IPS-NIHi7 (cell line): Measurements from ENCODE around the gene TPM3.
"Not testable (repeated sequence)": the region's sequence is repeated elsewhere in the genome, so short reads cannot be mapped to it uniquely, and the experiment has no call there.

Source experiments
- DNase-seq: peaks from one replicate; pipeline ENCODE4 v3.0.0; 2012; ENCODE audit warnings: mixed read lengths; ENCODE audit errors: extremely low spot score

Gene TPM3

GRCh38 chr1:154191990-154192461, at the start of gene TPM3:
TPM3 (minus strand) TSS chr1:154192100; CDS start chr1:154192018, 82 bp downstream.
- no peak for DNase-seq

GRCh38 chr1:154240294-154240833, 48.5 kb upstream of the TPM3 start:
- no peak for DNase-seq

DNA sequence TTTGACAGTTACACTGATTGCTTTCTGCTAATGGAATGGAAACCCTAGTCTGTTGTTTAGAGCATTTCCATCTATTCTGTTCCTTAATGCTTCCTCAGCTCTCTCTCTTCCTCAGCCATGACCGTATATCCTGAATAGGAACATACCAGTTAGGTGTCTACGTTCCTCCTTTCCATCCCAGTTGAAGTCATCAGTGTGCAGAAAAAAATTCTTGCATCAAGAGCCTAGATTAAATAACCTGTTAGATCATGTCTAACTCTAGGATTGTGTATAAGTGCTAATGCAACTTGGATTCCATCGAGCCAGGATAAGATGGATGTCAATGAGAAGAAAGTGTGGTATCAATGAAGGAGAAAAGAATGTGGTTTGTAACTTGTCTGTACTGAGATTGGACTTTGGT, 47.6 kb upstream of the TPM3 start:
- DNase-seq: no peak

DNA sequence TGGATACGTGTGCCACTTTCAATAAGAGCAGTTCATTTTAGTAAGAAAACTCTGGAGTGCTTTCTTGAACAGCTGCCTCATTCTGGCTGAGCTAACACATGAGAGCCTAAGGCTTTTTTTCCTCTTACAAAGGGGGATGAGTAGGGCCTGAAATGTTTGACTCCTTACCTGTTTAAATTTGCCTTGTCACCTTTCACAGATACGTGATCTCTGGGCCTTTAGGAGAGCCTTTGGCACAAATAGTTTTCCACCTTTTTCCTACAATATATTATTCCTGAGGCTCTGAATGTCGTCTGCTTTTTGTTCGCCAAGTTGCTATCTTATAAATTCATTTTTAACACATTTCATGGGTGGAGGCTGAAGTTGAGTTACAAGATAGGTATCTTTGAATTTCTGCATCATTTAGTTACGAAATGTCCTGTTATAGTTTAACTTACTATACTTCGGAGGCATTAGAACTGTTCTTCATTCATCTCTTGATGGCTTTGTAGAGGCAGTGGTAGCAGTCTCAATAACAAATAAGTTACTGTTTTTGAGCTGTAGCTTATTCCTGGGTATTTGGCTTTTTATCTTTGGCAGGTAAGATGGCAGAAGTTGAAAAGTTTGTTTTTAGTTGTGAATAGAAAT, 46.1 kb upstream of the TPM3 start:
- DNase-seq: no peak

GRCh38 chr1:154237435-154237834, 45.5 kb upstream of the TPM3 start:
- no peak for DNase-seq

DNA sequence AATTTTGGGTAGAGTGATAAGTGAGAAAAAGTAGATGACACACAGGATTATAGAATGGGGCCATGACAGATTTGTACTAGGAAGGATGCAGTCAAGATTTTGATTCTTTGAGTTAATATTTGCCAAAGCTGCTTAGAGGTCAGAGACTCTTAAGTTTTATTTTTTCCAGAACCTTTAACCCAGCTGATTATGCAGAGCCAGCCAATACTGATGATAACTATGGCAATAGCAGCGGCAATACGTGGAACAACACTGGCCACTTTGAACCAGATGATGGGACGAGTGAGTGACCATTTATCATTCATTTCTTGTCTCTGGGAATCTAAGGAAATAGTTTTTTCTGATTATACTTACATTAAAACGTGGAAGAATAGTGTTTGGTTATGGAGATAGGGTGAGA, 45.0 kb upstream of the TPM3 start:
- no peak for DNase-seq

DNA sequence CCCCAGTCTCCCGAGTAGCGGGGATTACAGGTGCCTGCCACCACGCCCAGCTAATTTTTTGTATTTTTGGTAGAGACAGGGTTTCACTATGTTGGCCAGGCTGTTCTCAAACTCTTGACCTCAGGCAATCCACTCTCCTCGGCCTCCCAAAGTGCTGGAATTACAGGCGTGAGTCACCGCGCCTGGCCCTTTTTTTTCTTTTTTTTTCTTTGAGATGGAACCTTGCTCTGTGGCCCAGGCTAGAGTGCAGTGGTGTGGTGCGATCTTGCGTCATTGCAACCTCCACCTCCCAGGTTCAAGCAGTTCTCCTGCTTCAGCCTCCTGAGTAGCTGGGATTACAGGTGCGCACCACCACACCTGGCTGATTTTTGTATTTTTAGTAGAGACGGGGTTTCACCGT, 41.2 kb upstream of the TPM3 start:
- not testable (repeated sequence) for DNase-seq

DNA sequence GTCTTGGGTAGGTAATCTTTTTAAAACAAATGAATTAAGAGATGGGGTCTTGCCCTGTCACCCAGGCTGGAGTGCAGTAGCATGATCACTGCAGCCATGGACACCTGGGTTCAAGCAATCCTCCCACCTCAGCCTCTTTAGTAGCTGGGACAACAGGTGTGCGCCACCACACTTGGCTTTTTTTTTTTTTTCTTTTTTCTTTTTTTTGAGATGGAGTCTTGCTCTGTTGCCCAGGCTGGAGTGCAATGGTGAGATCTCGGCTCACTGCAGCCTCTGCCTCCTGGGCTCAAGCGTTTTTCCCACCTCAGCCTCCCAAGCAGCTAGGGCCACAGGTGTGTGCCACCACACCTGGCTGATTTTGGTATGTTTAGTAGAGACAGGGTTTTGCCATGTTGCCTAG, 39.2 kb upstream of the TPM3 start:
- DNase-seq: not testable (repeated sequence)

DNA sequence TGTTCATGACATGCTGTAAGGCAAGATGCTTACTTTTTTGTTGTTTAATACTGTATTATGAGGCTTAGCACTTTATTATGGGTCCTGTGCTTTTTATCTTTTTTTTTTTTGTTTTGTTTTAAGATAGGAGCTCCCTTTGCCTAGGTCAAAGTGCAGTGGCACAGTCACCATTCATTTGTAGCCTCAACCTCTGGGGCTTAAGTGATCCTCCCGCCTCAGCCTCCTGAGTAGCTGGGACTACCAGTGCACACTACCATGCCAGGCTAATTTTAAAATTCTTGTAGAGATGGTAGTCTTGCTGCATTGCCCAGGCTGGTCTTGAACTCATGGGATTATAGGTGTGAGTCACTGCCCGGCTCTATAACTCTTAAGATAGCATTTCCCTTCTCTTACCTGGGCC, 33.5 kb upstream of the TPM3 start:
- no peak for DNase-seq

GRCh38 chr1:154223621-154224020, 31.7 kb upstream of the TPM3 start:
- DNase-seq: no peak

DNA sequence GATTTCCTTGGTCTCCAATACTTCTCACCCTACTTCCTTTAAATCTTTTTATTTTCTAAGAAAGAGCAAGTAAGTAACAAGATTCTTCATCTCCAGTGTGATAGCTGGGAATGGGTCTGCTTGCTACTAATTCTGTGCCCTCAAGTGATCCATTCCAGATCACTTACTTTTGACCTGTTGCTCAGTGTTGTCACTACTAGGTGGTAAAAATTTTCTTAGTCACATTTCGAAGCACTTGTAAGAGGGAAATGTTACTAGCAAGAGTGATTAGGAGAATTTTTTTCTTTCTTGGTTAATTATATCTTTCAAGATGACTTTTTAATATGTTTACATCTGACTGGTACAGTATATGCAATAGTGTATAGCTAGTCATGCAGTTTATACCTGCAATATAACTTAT, 31.0 kb upstream of the TPM3 start:
- DNase-seq: no peak

GRCh38 chr1:154222518-154222917, 30.6 kb upstream of the TPM3 start:
- DNase-seq: no peak

DNA sequence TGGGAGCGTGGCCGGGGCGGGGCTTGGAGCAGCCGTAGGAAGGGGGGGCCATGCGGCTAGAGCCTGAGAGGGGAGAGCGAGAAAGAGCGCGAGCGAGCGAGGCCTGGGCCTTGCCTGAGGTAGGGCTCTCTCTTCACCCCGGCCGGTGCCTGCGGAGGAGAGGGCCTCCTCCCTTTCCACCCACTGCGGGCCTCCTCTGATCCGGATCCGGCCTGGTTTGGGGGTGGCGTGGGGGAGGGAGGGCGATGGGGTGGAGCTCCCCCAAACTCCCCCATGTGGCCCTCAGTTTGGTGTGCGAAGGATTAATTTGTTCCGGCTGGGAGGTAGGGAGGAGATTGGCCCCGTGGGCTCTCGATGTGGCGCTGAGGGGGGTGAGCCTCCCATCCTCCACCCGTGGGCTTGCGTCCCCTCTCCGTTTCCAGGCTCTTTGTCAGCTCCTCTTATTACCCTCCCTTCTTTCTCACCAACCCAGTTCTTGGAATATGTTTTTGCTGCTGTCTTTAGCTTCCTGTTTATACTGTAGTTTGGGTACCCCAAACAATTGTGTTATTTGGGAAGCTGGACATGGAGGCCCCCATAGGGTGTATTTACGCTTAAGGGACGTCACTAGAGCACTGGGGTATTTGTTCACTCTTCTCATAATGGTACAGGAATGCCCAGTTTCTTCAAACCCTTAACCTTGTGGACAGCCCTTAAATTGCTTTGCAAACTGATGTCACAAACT, 29.5 kb upstream of the TPM3 start:
- peak; percentile 25 for DNase-seq

DNA sequence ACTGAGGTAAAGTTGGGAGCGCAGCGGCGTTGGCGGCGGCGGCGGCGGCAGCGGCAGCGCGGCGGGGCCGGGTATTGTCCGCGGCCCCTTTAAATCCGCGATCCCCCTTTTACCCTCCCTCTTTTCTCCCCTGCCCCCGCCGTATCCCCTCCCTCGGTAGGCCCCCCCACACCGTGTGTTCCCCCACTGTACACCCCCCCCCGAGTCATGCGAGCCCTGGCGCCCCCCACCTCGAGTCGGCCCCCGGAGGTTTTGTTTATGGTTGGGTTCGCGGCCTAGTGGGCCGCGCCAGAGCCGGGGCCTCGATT, 29.0 kb upstream of the TPM3 start:
- no peak for DNase-seq

DNA sequence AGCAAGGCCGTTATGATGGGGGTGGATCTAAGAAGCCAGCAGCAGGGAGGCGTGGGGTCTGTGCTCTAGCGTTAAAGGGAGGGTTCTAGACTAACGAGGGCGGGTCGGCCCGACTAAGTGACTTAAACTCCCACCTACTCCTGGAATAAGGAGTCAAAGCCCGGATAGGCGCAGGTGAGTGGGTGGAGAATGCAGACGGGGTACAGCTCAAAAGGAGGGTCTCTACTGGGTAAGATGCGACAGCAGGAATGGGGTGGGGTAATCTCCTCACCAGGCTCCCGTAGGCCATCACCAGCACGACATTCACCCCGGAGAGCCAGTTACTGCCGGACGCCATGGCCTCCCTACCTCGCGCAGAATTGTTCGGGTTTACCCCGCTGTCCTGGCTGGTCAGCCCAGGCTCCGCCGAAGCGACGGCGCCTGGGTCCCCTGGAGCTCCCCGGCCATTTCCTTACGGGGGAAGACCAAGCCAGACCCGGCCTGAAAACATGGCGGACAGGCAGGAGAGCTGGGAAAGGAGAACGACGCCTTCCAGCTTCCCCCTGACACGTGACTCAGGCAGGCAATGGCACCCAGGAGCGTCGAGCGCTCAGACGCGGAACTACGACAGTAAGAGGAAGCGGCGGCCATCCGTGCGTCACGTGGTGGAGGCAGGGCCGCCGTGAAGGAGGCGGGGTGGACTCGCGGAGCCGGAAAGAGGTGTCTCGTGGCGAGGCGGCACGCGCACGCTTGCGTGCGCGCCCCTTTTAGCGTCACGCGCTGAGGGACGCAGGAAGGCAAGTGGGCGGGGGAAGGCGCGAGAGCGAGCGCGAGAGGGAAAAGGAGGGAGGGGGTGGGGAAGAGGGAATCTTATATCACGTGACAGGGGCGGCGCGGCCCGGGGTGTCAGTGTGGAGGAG, 28.4 kb upstream of the TPM3 start, which contains the start of gene UBAP2L:
TSS of gene UBAP2L (plus strand) at position 885 of the 899 bp plus-strand sequence. CDS start 4,169 bp downstream, outside the sequence.
- peak; percentile 96 for DNase-seq

DNA sequence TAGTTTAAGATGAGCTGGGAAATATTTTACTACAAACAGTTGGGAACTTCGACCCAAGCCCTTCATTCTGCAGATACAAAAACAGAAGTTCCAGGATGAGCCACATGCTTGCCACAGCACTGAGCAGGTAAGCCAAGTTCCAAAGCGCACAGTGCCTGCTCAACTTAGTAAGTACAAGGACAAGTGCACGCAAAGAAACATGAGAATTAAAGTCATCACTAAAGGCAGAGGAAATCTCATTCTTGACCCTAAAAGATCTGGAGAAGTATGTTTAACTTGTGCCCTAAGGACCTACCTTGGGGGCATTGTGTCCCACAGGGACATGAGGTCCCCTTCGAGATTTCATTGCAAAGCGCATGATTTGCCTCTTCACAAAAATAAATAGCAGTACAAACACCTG, 27.6 kb upstream of the TPM3 start:
- DNase-seq: no peak

- DNase-seq: no peak
These were observed 26.6 kb upstream of the TPM3 start for GRCh38 chr1:154218545-154218944.

GRCh38 chr1:154213274-154213673, 21.4 kb upstream of the TPM3 start:
- no peak for DNase-seq

- no peak for DNase-seq
These were observed 20.2 kb upstream of the TPM3 start for GRCh38 chr1:154212083-154212482.

DNA sequence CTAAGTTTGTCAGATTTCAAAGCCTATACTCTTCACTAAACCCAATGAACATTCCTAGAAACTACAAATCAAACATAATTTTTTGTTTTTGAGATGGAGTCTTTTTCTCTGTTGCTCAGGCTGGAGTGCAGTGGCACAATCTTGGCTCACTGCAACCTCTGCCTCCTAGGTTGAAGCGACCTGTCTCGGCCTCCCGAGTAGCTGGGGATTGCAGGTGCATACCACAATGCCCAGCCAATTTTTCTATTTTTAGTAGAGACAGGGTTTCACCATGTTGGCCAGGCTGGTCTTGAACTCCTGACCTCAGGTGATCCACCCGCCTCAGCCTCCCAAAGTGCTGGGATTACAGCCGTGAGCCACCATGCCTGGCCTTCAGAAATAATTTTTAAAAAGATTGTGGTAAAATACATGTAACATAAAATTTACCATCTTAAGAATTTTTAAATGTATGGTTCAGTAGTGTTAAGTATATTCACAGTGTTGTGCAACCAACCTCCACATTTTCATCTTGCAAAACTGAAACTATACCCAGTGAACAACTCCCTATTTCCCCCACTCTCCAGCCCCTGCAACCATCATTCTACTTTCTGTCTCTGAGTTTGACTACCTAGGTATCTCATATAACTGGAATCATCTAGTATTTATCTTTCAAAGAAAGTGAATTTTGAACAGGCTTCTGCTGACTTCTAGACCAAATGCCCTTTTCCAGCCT, 16.9 kb upstream of the TPM3 start:
- no peak for DNase-seq

GRCh38 chr1:154207262-154207661, 15.4 kb upstream of the TPM3 start:
- no peak for DNase-seq

DNA sequence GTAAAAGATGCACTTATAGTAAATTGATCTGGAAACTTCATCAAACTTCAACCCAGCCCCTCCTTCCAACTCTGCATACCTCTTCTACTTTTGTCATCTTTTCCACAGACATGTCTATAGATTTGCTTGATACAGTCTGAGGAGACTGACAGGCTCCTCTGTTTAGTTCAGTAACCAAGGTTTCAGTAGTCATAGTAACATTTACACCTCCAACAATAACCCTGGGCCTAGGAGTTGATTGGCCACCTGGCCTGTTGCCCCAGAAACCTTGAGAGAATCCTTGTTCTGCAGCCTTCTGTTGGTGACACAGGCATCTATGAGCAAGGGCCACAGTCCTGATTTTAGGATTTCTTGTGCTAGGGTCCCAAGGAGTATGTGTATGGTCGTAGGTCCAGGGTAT, 14.3 kb upstream of the TPM3 start, which contains the start of gene CFAP141:
TSS of gene CFAP141 (minus strand) at position 138 of the 400 bp plus-strand sequence. CDS start at position 112, 26 bp downstream.
- no peak for DNase-seq
